Spleen (tissue), 11 donors: ENCODE results near the gene LGALS13. TPM values are rescaled to one million over a fixed set of nuclear protein-coding genes. Genes with fewer than 3 reads are reported as not detected.
"Not testable (repeated sequence)": the region's sequence is repeated elsewhere in the genome, so short reads cannot be mapped to it uniquely, and the experiment has no call there.

Experiments
- DNase-seq: peaks from one replicate; pipeline ENCODE4 v3.0.0-alpha.2; 2020
- H3K27ac ChIP-seq, 8 donors: fragments of 200-600 bp; sonication (generic) in 7 of 8; 1 replicate in 4 of 8; 2 replicates in 4 of 8; pipeline versions ENCODE4 v1.5.0 to v1.8.0; 2016 to 2021; ENCODE audit warnings: inconsistent platforms in 4 of 8, mild to moderate bottlenecking in 4 of 8, moderate library complexity in 1 of 8
- H3K27me3 ChIP-seq, 7 donors: fragments of 200-600 bp; sonication (generic) in 6 of 7; replicated peaks in 1 of 7; 1 replicate in 4 of 7; 2 replicates in 3 of 7; pipeline versions ENCODE4 v1.5.0 to v1.8.0; 2016 to 2021; ENCODE audit warnings: inconsistent platforms in 3 of 7, mild to moderate bottlenecking in 1 of 7
- H3K36me3 ChIP-seq, 6 donors: fragments of 200-600 bp; sonication (generic) in 5 of 6; 1 replicate in 4 of 6; 2 replicates in 2 of 6; pipeline versions ENCODE4 v1.5.0 to v1.8.0; 2016 to 2021; ENCODE audit warnings: inconsistent platforms in 2 of 6
- H3K4me1 ChIP-seq, 6 donors: fragments of 200-600 bp; sonication (generic) in 5 of 6; 1 replicate in 3 of 6; 2 replicates in 3 of 6; pipeline versions ENCODE4 v1.5.0 to v1.8.0; 2016 to 2021; ENCODE audit warnings: inconsistent platforms in 3 of 6
- H3K4me3 ChIP-seq, 8 donors: fragments of 200-600 bp; sonication (generic) in 7 of 8; 1 replicate in 4 of 8; 2 replicates in 4 of 8; pipeline versions ENCODE4 v1.5.0 to v1.8.0; 2016 to 2021; ENCODE audit warnings: inconsistent platforms in 4 of 8, mild to moderate bottlenecking in 4 of 8, moderate library complexity in 2 of 8
- H3K9me3 ChIP-seq, 8 donors: fragments of 200-600 bp; sonication (generic) in 7 of 8; 1 replicate in 4 of 8; 2 replicates in 4 of 8; pipeline versions ENCODE4 v1.5.0 to v1.8.0; 2016 to 2021; ENCODE audit warnings: inconsistent platforms in 4 of 8
- CTCF ChIP-seq, 11 experiments: fragments of 200-600 bp in 7 of 11; fragments of 450-650 bp in 4 of 11; sonication (generic) in 4 of 11; IDR thresholded peaks in 8 of 11; conservative IDR thresholded peaks in 3 of 11; 1 replicate in 7 of 11; 2 replicates in 4 of 11; pipeline versions ENCODE4 v1.4.0 to v1.8.0; 2016 to 2021; ENCODE audit warnings: antibody characterized with exemption in 11 of 11, inconsistent platforms in 4 of 11, mild to moderate bottlenecking in 1 of 11
- POLR2A ChIP-seq, 3 donors: fragments of 450-650 bp; IDR thresholded peaks; one replicate each; pipeline ENCODE4 v1.5.1; 2017; ENCODE audit warnings: antibody characterized with exemption in 3 of 3, mild to moderate bottlenecking in 1 of 3
- POLR2AphosphoS5 ChIP-seq, 3 donors: sonication (generic); formaldehyde crosslinking; IDR thresholded peaks; one replicate each; pipeline ENCODE4 v1.5.1; 2017; ENCODE audit warnings: antibody characterized with exemption in 3 of 3
- WGBS, 5 donors: extraction: QIAGEN DNeasy Blood & Tissue Kit in 3 of 5; methylation state at CpG; one replicate each; pipeline versions ENCODE4 v1.1.5 to v1.1.7; 2013 to 2018; 5-methylcytosine and 5-hydroxymethylcytosine counted together
- intact Hi-C: fragments of 100-400 bp; cut with DNase I; formaldehyde crosslinking; loops from one replicate; pipeline ENCODE4 v1.15.0; 2023; ENCODE audit warnings: low total_unique reads
- polyA plus RNA-seq, 3 donors: library from polyadenylated mRNA; stranded (reverse); fragments of 200-250 nt; gene quantifications; one replicate each; pipeline ENCODE4 v1.2.1, GENCODE V29; 2013
- total RNA-seq, 7 donors: library from RNA; depleted of rRNA in 3 of 7; stranded (reverse); fragments of >200 nt in 3 of 7; fragmentation: NEBNext Ultra II Directional in 4 of 7; extraction: Animal tissue kit (Norgen Biotek cat#: 25700) in 4 of 7; gene quantifications; one replicate each; pipeline versions ENCODE4 v1.1.0 to v1.2.1, GENCODE V29; 2016 to 2021
- donor health status: healthy with polysubstance abuse.
- donor health status: DM: no; HTN: no; CAD: no; lungs with moderate emphysema.
- donor health status: DM: no; HTN: no; CAD: no.
- donor health status: Bipolar disorder and iron deficiency.
- donor health status: healthy.
- donor health status: DM: no; HTN: no; CAD: no.
- donor health status: DM: yes; HTN: yes; CAD: no.

Gene LGALS13
- total and polyA plus RNA-seq, 10 donors: not detected

- intact Hi-C loops: no loop called here
- TF ChIP-seq POLR2A (IDR thresholded peaks at IDR 0.05) (no peak), CTCF (IDR thresholded peaks at IDR 0.05 in 8 of 11, conservative IDR thresholded peaks at IDR 0.05 in 3 of 11) (no peak), POLR2AphosphoS5 (IDR thresholded peaks at IDR 0.05) (no peak)
- Histone ChIP-seq H3K4me1 (no peaks in the 10 kb centered on the region), H3K27ac (no peak overlapping the region), H3K36me3 (no peaks in the 10 kb centered on the region), H3K9me3 (peaks cover 0 to 16% (median 10%) of the 10 kb centered on the region in 8 donors), H3K4me3 (no peak overlapping the region), H3K27me3 (no peaks in the 10 kb centered on the region)
- no peak for DNase-seq
- 50 to 71% (median 66%) methylated on average over 2 of the region's 2 CpGs for WGBS, 5 donors
Observed at GRCh38 chr19:39613597-39613996, 11.3 kb downstream of the LGALS13 start.

- intact Hi-C loops: no loop called here
- WGBS, 5 donors: 0 to 63% (median 55%) methylated on average over 1 of the region's 1 CpG
Observed at GRCh38 chr19:39617745-39618144, 15.4 kb downstream of the LGALS13 start.

GRCh38 chr19:39623946-39624345 lies 21.6 kb downstream of the LGALS13 start:
- Histone ChIP-seq H3K36me3 (no peaks in the 10 kb centered on the region), H3K4me3 (no peak overlapping the region), H3K9me3 (no peaks in the 10 kb centered on the region), H3K27ac (no peak overlapping the region), H3K4me1 (no peaks in the 10 kb centered on the region), H3K27me3 (peaks cover 0 to 50% (median 10%) of the 10 kb centered on the region in 7 donors)
- 21 to 46% (median 32%) methylated on average over 5 of the region's 5 CpGs for WGBS, 5 donors
- TF ChIP-seq POLR2AphosphoS5 (IDR thresholded peaks at IDR 0.05) (no peak), POLR2A (IDR thresholded peaks at IDR 0.05) (no peak), CTCF (IDR thresholded peaks at IDR 0.05 in 8 of 11, conservative IDR thresholded peaks at IDR 0.05 in 3 of 11) (no peak)
- intact Hi-C loops: no loop called here
- no peak for DNase-seq

More at GRCh38 chr19:39617745-39618144, 15.4 kb downstream of the LGALS13 start:
- Histone ChIP-seq H3K4me3 (no peak overlapping the region), H3K36me3 (no peaks in the 10 kb centered on the region), H3K27ac (no peak overlapping the region), H3K4me1 (no peaks in the 10 kb centered on the region), H3K9me3 (peaks cover 0 to 16% (median 10%) of the 10 kb centered on the region in 8 donors), H3K27me3 (peaks cover 0 to 26% (median 0%) of the 10 kb centered on the region in 7 donors)
- no peak for DNase-seq
- TF ChIP-seq POLR2A (IDR thresholded peaks at IDR 0.05) (no peak), POLR2AphosphoS5 (IDR thresholded peaks at IDR 0.05) (no peak), CTCF (IDR thresholded peaks at IDR 0.05 in 8 of 11, conservative IDR thresholded peaks at IDR 0.05 in 3 of 11) (no peak)

- intact Hi-C loops, DNase-seq, H3K4me1 ChIP-seq, H3K4me3 ChIP-seq, H3K9me3 ChIP-seq, H3K36me3 ChIP-seq, H3K27ac ChIP-seq: not testable (repeated sequence)
- 45 to 66% (median 51%) methylated on average over 2 of the region's 2 CpGs for WGBS, 5 donors
- H3K27me3 ChIP-seq: peaks cover 0 to 30% (median 10%) of the 10 kb centered on the region in 7 donors
Observed at GRCh38 chr19:39627631-39628030, 25.3 kb downstream of the LGALS13 start.

- WGBS, 5 donors: 78 to 89% (median 82%) methylated on average over 4 of the region's 4 CpGs
- intact Hi-C loops: no loop called here
- Histone ChIP-seq H3K4me1 (no peaks in the 10 kb centered on the region), H3K4me3 (no peak overlapping the region), H3K36me3 (no peaks in the 10 kb centered on the region), H3K27ac (no peak overlapping the region), H3K9me3 (no peaks in the 10 kb centered on the region), H3K27me3 (peaks cover 0 to 9% (median 0%) of the 10 kb centered on the region in 7 donors)
- DNase-seq: no peak
- TF ChIP-seq POLR2A (IDR thresholded peaks at IDR 0.05): no peak
- no peak for TF ChIP-seq CTCF (IDR thresholded peaks at IDR 0.05 in 8 of 11, conservative IDR thresholded peaks at IDR 0.05 in 3 of 11)
- TF ChIP-seq POLR2AphosphoS5 (IDR thresholded peaks at IDR 0.05): no peak
Observed at GRCh38 chr19:39631178-39631577, 28.9 kb downstream of the LGALS13 start.
